Uterus (tissue), 2 donors: ENCODE results near the gene OPN4.

Source experiments
- CTCF ChIP-seq, 4 experiments: fragments of 200-600 bp in 2 of 4; fragments of 450-650 bp in 2 of 4; sonication (generic) in 2 of 4; IDR thresholded peaks; one replicate each; pipeline ENCODE4 v1.5.1; 2016 to 2019; ENCODE audit warnings: antibody characterized with exemption in 4 of 4, mild to moderate bottlenecking in 2 of 4, moderate library complexity in 1 of 4
- POLR2A ChIP-seq, 2 donors: fragments of 450-650 bp; IDR thresholded peaks; one replicate each; pipeline ENCODE4 v1.6.1; 2016; ENCODE audit warnings: antibody characterized with exemption in 2 of 2, mild to moderate bottlenecking in 1 of 2, moderate library complexity in 1 of 2

DNA sequence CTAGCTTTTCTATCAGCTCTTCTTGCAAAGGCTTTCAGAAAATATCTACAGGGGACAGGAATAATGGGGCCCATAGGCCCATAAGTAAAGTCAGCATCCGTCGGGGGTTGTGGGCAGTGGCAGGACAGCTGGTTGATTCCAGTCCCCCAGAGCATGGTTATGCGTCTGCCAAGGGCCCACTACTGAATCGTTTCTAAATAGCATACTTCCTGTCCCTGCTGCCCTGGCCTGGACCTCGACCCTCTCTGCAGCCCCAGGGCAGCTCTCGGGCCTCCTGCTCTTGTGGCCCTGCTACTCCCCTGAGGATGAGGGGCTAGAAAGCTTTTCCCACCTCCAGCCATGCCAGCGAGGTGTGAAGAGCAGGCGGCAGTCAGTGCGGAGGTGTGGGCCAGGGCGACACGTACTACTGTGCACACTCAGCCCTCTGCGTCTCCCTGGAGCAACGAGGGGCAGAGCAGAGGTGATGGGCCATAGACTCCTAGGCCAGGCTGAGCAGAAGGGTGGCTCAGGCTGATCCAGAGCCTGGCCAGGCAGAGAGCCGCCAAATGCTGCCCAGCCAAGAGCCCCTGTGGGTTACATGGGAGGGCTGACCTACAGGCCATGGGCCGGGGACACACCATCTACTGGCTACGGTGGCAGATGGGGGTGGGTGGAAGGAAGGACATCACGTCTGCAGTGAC, 4.7 kb upstream of the OPN4 start:
- TF ChIP-seq CTCF (IDR thresholded peaks at IDR 0.05) (no peak), POLR2A (IDR thresholded peaks at IDR 0.05) (no peak)
